GM12874 (cell line): ENCODE measurements around the gene RAB11FIP4.

ENCODE experiments used
- TF ChIP-seq, protein P1 (sequence below): IDR thresholded peaks from 2 replicates; pipeline ENCODE4 v1.5.1; 2011; ENCODE audit warnings: low read depth, mild to moderate bottlenecking, control low read depth, low read length, moderate library complexity; ENCODE audit not compliant: insufficient read depth

Gene RAB11FIP4

DNA sequence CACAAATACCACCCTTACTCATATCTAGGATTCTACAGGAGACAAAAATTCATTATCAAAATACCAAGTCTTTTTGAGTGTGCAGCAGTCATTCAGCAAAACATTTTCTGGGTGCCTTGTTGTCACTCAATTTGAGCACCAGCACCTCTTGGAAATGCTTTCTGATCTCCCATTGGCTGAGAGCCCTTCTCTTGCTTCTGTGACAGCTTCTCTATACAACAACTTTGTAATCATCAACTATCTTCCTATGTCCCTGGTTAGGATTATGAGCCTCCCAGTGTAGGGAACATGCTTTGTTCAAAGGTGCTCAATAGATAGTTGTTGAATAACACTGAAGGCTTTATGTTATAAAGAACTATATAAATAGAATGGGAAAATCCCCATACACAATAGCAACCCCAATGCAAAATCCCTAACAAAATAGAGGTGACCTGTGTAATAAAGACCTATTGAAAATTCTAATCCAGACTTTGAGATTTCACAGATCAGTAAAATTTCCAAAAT, 10.3 kb upstream of the RAB11FIP4 start:
- TF ChIP-seq, protein P1, sequence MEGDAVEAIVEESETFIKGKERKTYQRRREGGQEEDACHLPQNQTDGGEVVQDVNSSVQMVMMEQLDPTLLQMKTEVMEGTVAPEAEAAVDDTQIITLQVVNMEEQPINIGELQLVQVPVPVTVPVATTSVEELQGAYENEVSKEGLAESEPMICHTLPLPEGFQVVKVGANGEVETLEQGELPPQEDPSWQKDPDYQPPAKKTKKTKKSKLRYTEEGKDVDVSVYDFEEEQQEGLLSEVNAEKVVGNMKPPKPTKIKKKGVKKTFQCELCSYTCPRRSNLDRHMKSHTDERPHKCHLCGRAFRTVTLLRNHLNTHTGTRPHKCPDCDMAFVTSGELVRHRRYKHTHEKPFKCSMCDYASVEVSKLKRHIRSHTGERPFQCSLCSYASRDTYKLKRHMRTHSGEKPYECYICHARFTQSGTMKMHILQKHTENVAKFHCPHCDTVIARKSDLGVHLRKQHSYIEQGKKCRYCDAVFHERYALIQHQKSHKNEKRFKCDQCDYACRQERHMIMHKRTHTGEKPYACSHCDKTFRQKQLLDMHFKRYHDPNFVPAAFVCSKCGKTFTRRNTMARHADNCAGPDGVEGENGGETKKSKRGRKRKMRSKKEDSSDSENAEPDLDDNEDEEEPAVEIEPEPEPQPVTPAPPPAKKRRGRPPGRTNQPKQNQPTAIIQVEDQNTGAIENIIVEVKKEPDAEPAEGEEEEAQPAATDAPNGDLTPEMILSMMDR, result no peak

DNA sequence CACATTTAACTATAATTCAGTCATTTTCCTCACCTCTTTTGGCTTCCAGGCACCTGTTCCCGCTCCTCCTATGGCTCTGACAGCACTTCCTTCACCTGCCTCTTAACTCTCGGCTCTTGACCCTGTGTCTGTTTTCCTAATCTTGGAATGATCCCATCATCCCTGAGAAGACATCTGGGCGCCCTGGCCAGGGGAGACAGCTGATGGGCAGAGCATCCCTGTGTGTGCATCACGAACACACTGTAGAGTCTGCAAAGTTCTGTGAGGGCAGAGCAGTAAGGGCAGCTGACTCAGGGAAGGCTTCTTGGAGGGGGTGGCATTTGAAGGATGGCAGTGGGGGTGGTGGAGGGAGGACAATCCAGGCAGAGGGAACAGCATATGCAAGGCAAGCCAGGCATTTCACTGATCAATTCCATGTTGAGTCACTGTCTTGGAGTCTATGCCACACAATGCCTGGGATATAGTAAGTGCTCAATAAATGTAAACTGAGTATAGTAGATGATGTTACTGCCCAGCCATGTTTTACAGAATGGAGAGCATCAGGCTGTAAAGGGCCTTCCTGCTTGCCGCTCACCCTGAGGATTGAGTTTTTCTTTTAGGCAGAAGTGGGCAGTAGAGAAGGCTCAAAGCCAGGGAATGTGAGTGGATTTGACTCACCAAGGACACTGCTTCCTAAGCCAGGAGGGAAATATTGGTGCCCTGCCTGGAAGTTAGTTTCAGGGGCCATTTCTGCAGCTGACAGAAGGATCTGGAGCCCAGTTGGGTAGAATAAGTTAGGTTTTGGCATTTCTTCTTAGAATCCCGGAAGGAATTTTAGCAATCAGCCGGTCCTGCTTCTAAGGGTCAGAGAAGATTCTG, 5.8 kb upstream of the RAB11FIP4 start:
- TF ChIP-seq, protein P1, result no peak

DNA sequence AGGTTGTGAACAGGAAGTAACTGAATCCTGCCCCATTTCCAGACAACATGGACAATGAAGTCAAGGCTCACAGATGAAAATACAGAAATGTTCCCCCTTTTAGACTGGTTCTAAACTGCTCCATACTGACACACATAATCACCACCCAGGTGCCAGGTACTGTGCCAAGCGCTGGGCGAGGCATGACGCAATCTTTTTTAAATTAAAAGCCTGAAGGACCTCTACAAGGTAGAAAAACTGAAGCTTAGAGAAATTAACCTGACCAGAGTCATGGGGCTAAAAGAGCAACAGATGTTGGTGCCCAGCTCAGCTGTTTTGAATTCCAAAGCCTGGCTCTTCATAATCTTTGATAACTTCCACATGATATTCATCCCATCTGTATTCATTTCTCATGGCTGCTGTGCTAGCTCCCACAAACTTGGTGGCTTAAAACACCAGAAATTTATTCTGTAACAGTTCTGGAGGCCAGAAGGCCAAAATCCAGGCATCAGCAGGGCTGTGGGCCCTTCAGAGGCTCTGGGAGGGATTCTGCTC, 4.9 kb upstream of the RAB11FIP4 start:
- TF ChIP-seq, protein P1, result no peak

DNA sequence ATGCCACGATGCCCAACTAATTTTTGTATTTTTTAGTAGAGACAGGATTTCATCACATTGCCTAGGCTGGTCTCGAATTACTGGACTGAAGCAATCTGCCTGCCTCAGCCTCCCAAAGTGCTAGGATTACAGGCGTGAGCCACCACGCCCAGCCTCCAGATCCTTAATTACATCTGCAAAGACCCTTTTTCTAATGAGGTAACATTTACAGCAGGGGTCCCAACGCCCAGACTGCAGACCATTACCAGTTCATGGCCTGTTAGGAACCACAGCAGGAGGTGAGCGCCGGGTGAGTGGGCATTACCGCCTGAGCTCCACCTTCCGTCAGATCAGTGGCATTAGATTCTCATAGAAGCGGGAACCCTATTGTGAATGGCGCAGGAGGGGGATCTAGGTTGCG, 4.0 kb upstream of the RAB11FIP4 start:
- TF ChIP-seq, protein P1, result no peak

DNA sequence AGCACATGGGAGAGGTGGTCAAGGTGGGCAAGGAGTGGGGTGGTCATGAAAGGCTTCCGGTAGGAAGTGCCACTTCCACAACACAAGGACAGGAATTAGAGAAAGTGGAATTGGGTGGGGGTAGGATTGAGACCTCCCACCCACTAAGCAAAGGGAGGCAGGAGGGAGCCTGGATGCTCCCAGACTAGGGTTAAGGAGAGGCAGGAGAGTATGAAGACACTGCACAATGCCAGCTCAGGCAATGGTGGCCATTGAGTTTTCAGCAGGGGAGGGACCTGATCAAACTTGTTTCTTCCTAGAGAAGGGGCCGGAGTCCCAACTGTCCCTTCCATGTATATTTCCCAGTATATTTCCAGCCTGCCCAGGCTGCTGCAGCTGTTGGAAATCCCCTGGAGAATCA, 3.1 kb upstream of the RAB11FIP4 start:
- TF ChIP-seq, protein P1, result no peak

DNA sequence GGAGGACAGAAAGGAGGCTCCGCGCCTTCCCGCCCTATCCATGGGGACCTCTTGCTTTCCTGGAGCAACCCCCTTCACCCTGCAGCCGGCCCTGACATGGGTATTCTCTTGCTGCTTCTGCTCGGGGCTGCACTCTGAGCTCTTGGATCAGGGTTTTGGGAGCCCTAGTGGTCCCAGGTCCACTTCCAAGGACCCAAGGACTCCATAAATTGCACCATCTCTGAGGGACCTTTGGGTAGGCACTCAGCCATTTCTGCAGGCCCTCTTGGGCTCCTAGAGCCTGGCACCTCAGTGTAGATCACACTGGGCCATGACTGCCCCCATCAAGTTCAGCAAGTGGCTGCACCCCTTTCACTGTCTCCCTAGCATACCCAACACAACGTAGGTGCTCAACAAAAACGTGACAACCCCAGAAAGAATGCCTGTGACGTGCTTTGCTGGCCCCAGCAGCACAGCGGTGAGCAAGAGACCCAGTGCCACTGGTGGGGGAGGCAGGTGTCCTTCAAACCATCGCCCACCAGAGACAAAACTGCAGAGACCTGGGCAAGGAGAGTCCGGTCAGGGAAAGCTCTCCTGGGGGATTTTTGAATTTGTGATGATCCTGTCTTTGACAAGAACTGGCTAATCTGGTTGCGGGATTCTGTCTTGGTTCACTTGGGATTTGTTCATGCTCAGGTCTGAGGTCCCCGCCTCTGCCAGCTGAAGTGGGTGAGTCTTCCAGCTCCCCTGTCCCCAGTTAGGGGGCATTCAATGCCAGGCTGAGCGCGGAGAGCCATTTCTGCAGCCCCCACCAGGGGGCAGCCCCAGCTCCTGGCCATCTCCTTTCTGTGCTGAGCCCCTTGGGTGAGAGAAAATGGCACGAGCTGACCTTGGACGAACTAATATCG, 2.5 kb upstream of the RAB11FIP4 start:
- TF ChIP-seq, protein P1, result peak; percentile 79

DNA sequence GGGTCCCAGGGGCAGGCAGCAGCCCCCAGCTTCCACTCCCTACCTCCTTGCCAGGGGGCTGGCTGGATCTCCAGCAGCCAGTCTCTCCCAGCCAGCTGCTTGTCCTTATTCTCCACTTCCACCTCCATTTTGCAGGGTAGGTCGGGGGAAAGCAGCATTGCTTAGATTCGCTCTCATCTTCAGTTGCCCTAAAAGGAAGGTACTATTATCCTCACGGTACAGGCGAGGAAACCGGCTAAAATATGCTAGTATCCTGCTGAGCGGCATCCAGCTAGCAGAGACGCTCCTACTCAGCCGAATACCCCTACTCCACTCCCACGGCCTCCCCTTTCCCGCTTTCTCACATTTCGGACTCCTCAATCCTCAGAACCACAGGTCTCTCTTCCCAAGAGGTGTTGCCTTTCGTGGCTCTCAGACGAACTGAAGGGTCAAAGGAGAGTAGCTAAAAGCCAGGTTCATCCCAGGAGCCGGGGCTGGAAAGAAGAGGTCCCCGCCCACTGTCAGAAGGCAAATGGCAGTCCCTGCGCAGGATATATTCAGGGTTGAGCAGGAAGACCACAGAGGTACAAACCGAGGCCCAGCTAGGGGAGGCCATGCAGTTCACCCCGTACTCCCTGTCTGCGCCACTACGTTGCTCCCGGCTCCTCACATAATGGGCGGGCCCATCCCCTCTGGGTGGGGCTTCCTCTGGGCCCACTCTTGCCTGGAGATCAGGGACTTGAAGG, 1.7 kb upstream of the RAB11FIP4 start:
- TF ChIP-seq, protein P1, result no peak
